ENCODE results near the gene DOCK2.

GRCh38 chr5:169785771-169786618 lies 148.9 kb downstream of the DOCK2 start:
- TF ChIP-seq CTCF (conservative IDR thresholded peaks at IDR 0.05) (no peak), ZFX (IDR thresholded peaks at IDR 0.05) (no peak)
